Endodermal cell (in vitro differentiated cells): ENCODE measurements around the gene ZNF503. TPM values are rescaled to one million over a fixed set of nuclear protein-coding genes. Genes with fewer than 3 reads are reported as not detected.
A peak's percentile ranks its signal among the peaks of the same experiment; 100 is the strongest.
"Not testable (repeated sequence)": the region's sequence is repeated elsewhere in the genome, so short reads cannot be mapped to it uniquely, and the experiment has no call there.

Experiments
- DNase-seq: peaks from one replicate; pipeline ENCODE4 v3.0.0-alpha.2; 2017
- H3K27ac ChIP-seq: 2 replicates; pipeline ENCODE4 v1.5.1; 2013; ENCODE audit warnings: mild to moderate bottlenecking, low read depth, low read length, moderate library complexity
- H3K27me3 ChIP-seq: 2 replicates; pipeline ENCODE4 v1.6.1; 2013; ENCODE audit warnings: mild to moderate bottlenecking, low read length, moderate library complexity; ENCODE audit not compliant: insufficient read depth, control insufficient read depth, poor library complexity, severe bottlenecking
- H3K36me3 ChIP-seq: 2 replicates; pipeline ENCODE4 v1.7.0; 2013; ENCODE audit warnings: mild to moderate bottlenecking, low read length, moderate library complexity; ENCODE audit not compliant: control insufficient read depth, insufficient read depth
- H3K4me1 ChIP-seq: one replicate; pipeline ENCODE4 v1.7.0; 2013; ENCODE audit warnings: low read length; ENCODE audit not compliant: control insufficient read depth, insufficient read depth
- H3K4me3 ChIP-seq: 2 replicates; pipeline ENCODE4 v1.5.1; 2013; ENCODE audit warnings: mild to moderate bottlenecking, low read length, moderate library complexity
- H3K9ac ChIP-seq: 2 replicates; pipeline ENCODE4 v1.6.1; 2013; ENCODE audit warnings: mild to moderate bottlenecking, low read length, moderate library complexity; ENCODE audit not compliant: poor library complexity, severe bottlenecking; ENCODE audit errors: extremely low read depth
- H3K9me3 ChIP-seq: 2 replicates; pipeline ENCODE4 v1.6.1; 2013; ENCODE audit warnings: mild to moderate bottlenecking, low read length, moderate library complexity; ENCODE audit not compliant: control insufficient read depth
- H3K27ac Mint-ChIP-seq: 2 replicates; pipeline ENCODE4 v1.8.0; 2020; ENCODE audit warnings: mixed read lengths
- H3K27me3 Mint-ChIP-seq: 2 replicates; pipeline ENCODE4 v1.8.0; 2021; ENCODE audit warnings: mild to moderate bottlenecking, mixed read lengths; ENCODE audit not compliant: insufficient read depth
- H3K36me3 Mint-ChIP-seq: 2 replicates; pipeline ENCODE4 v1.8.0; 2020; ENCODE audit warnings: low read depth, mixed read lengths
- H3K4me1 Mint-ChIP-seq: 2 replicates; pipeline ENCODE4 v1.8.0; 2020; ENCODE audit warnings: mixed read lengths
- H3K4me3 Mint-ChIP-seq: 2 replicates; pipeline ENCODE4 v1.8.0; 2020; ENCODE audit warnings: mild to moderate bottlenecking, moderate library complexity, mixed read lengths
- H3K9me3 Mint-ChIP-seq: 2 replicates; pipeline ENCODE4 v1.8.0; 2020; ENCODE audit warnings: mild to moderate bottlenecking, mixed read lengths
- CTCF ChIP-seq: fragments of 200-600 bp; sonication (generic); conservative IDR thresholded peaks from 2 replicates; pipeline ENCODE4 v1.5.0; 2021; ENCODE audit warnings: antibody characterized with exemption, mild to moderate bottlenecking
- WGBS, 2 experiments: methylation state at CpG; one replicate each; pipeline versions ENCODE4 v1.1.5 to v1.1.7; 2013; ENCODE audit warnings: missing lambda C conversion rate in 2 of 2, mixed read lengths in 1 of 2; ENCODE audit not compliant: insufficient coverage in 1 of 2, insufficient read length in 1 of 2; 5-methylcytosine and 5-hydroxymethylcytosine counted together
- total RNA-seq, 2 donors: library from RNA; stranded (reverse); fragmentation: NEBNext Ultra II Directional in 1 of 2; extraction: Animal tissue kit (Norgen Biotek cat#: 25700) in 1 of 2; gene quantifications; 2 replicates in 1 of 2; 3 replicates in 1 of 2; pipeline ENCODE4 v1.2.1, GENCODE V29; 2021

ZNF503 gene
- total RNA-seq, 2 donors from 2014 or later = 0.40 to 1.1 TPM

DNA sequence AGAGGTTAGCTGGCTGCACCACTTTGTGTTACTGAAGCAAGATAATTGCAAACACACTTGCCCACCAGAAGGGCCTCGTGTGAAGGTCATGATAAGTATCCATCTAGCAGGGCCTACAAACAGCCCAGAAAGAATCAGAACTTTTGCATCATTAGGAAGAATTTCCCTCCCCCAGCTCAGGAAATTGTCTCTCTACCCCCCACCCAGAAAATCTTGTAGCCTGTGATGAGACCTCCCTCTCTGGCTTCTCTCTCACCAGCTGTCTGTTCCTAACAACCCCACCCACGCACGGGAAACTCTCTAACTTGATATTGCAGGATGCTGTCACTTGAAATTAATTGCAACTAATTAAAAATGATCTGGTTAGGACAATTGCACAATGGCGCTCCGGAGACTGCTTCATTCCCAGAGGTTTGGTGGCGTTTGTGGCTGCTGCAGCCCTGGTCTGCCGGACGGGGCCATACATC lies 34.5 kb downstream of the ZNF503 start:
- Mint-ChIP-seq H3K27ac (no peak overlapping the region), H3K4me1 (no peaks in the 10 kb centered on the region), H3K9me3 (no peaks in the 10 kb centered on the region), H3K4me3 (no peak overlapping the region), H3K27me3 (peaks cover 10% of the 10 kb centered on the region), H3K36me3 (no peaks in the 10 kb centered on the region)
- H3K27me3 ChIP-seq = no peaks in the 10 kb centered on the region
- no peaks in the 10 kb centered on the region for H3K9me3 ChIP-seq
- no peaks in the 10 kb centered on the region for H3K4me1 ChIP-seq
- no peak for DNase-seq
- 71 to 86% methylated on average over 5 to 8 of the region's 8 CpGs for WGBS, 2 experiments
- peak overlapping the region; percentile 75 for H3K27ac ChIP-seq
- no peaks in the 10 kb centered on the region for H3K36me3 ChIP-seq
- no peak for TF ChIP-seq CTCF
- H3K9ac ChIP-seq = no peak overlapping the region
- H3K4me3 ChIP-seq = no peak overlapping the region

DNA sequence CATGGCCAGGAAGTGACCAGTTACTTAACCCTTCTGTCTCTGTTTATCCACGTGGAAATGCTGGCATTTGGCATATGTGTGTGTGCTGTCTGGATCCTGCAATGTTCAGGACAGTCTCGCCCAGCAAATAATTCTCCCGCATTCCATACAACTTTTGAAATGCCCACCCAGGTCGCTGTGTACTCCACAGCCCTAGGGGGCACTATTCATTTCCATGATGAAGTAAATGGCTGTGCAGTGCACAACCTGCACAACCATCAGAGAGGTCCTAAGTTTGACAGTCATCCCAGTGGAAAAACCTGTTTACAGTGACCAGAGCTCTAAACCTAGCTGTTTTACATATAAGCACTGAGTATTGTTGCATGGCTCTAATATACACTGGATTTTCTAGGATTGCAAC lies 38.1 kb downstream of the ZNF503 start:
- Histone ChIP-seq H3K27ac (no peak overlapping the region), H3K27me3 (no peaks in the 10 kb centered on the region), H3K9me3 (no peaks in the 10 kb centered on the region), H3K4me3 (no peak overlapping the region), H3K9ac (no peak overlapping the region), H3K4me1 (no peaks in the 10 kb centered on the region), H3K36me3 (no peaks in the 10 kb centered on the region)
- no peak overlapping the region for H3K27ac Mint-ChIP-seq
- WGBS, 2 experiments = 89 to 97% methylated on average over 3 to 4 of the region's 4 CpGs
- H3K4me3 Mint-ChIP-seq = no peak overlapping the region
- no peaks in the 10 kb centered on the region for H3K4me1 Mint-ChIP-seq
- H3K36me3 Mint-ChIP-seq = no peaks in the 10 kb centered on the region
- TF ChIP-seq CTCF = no peak
- no peaks in the 10 kb centered on the region for H3K27me3 Mint-ChIP-seq
- no peak for DNase-seq
- no peaks in the 10 kb centered on the region for H3K9me3 Mint-ChIP-seq

- not testable (repeated sequence) for H3K4me1 ChIP-seq, H3K27ac ChIP-seq, H3K4me1 Mint-ChIP-seq, H3K9me3 Mint-ChIP-seq, H3K36me3 ChIP-seq, H3K4me3 Mint-ChIP-seq, H3K27ac Mint-ChIP-seq, H3K27me3 ChIP-seq, H3K36me3 Mint-ChIP-seq, H3K9ac ChIP-seq, H3K4me3 ChIP-seq, H3K27me3 Mint-ChIP-seq, H3K9me3 ChIP-seq, DNase-seq
- WGBS, 2 experiments = 93 to 100% methylated on average over 2 to 8 of the region's 8 CpGs
Observed at GRCh38 chr10:75359876-75360275, 41.7 kb downstream of the ZNF503 start.

DNA sequence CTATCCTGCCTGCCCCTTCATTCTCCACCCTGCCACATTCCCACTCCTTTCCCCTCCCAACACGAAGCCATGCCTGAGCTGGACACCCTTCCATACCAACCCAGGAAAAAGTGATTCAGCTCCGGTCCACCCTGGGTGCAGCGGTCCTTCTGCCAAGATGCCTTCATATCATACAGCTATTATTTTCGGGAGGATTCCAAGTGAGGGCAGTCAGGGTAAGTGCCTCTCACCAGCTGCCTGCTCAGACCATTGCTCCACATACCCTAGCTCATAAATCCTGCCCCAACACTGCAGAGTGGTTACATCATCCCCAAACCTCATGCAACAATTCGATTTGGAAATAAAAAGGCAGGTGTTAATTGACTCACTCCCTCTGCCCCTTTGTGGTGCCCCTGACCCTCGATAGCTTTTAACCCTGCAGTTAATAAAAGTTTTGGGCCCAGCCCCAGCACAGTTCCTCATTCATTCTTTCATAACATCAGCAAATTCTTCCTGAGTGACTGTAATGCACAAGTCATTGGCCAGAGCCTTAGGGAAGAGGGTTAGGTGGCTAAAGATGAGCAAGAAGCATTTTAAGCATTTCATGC lies 42.6 kb downstream of the ZNF503 start:
- Mint-ChIP-seq H3K4me1 (no peaks in the 10 kb centered on the region), H3K4me3 (no peak overlapping the region), H3K36me3 (no peaks in the 10 kb centered on the region), H3K9me3 (no peaks in the 10 kb centered on the region), H3K27ac (no peak overlapping the region), H3K27me3 (peaks cover 3% of the 10 kb centered on the region)
- Histone ChIP-seq H3K27ac (no peak overlapping the region), H3K9me3 (no peaks in the 10 kb centered on the region), H3K4me1 (no peaks in the 10 kb centered on the region), H3K27me3 (no peaks in the 10 kb centered on the region), H3K4me3 (no peak overlapping the region), H3K9ac (no peak overlapping the region), H3K36me3 (no peaks in the 10 kb centered on the region)
- 82 to 86% methylated on average over 3 to 6 of the region's 6 CpGs for WGBS, 2 experiments
- no peak for DNase-seq
- TF ChIP-seq CTCF = no peak
